CD4-positive, alpha-beta T cell treated with Interleukin-17A for 1 hour (primary cell): ENCODE measurements around the gene PDYN.

Experiments
- DNase-seq: peaks from one replicate; pipeline ENCODE4 v3.0.0-alpha.2; 2020

The PDYN gene

GRCh38 chr20:1949347-1950100 lies 44.3 kb downstream of the PDYN start:
- no peak for DNase-seq

DNA sequence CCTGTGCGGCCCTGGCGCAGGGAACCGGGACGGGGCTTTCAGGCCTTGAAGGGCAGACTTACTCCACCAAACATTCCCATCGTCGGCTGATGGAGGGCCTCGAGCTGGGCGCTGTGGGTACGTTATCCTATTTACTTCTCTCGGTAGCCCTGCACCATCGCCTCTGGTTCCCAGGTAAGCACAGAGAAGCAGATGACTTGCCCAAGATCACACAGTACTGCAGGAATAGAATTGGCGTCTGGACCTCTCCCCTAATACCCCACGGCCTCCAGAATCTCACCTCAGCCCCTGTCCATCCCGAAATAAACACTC lies 46.4 kb downstream of the PDYN start:
- DNase-seq, result no peak

GRCh38 chr20:1946762-1947534 lies 46.9 kb downstream of the PDYN start:
- peak; percentile 33 for DNase-seq

- DNase-seq, result no peak
These were observed 47.5 kb downstream of the PDYN start for GRCh38 chr20:1946442-1946761.

- DNase-seq, result no peak
These were observed 48.2 kb downstream of the PDYN start for GRCh38 chr20:1945660-1946059.

DNA sequence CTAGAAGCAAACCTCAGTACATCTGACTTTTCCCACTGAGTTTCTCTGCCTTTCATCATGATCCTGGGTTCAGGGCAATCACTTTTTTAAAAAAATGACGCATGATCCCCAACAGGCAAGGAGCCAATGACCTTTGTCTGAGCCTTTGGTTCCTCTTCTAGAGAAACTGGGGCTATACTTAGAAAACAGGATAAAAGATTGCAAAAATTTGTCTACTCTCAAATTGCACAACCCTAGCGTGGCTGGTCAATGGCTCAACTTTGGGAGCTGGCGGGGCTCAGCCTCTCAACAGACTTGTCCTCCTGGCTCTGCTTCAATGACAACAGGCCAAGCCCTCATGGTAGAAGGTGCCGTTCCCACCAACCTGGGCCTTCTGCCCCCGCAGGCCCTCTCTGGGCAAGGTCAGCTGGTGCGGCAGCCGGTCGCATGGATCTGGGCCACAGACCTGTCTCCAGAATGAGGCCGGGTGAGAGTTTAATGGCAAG lies 48.7 kb downstream of the PDYN start:
- DNase-seq, result peak; percentile 26

- DNase-seq, result no peak
These were observed 49.3 kb downstream of the PDYN start for GRCh38 chr20:1944345-1945091.

DNA sequence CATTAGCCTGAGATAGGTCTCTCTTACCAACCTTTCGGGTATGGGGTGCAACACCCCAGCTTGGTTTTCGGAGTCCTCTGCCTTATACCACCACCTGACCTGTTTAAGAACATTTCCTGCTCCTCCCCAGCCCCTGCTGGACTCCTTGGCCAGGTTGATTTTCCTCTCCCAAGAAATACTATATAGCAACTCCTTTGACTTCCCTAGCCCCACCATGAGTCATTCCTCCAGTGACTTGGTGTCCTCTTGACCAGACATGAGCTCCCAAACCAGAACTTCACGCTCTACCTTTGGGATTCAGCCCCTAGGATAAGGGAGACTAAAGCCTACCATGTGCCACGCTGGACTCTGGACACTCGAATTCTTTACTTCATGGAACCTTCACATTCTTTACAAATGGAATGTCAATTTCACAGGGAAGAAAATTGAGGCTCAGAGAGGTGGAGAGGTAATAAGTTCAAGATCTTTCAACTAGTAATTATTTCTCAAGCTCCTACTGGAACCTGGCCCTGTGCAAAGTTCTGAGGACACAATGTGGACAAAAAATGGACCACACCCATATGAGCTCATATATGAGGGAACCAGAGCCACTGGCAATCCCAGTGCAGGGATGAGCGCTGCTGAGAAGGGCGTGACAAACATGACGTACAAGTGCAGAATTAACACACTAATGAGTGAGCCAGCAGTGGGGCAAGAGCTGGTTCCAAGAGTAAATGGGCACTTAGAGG lies 50.4 kb downstream of the PDYN start:
- no peak for DNase-seq

DNA sequence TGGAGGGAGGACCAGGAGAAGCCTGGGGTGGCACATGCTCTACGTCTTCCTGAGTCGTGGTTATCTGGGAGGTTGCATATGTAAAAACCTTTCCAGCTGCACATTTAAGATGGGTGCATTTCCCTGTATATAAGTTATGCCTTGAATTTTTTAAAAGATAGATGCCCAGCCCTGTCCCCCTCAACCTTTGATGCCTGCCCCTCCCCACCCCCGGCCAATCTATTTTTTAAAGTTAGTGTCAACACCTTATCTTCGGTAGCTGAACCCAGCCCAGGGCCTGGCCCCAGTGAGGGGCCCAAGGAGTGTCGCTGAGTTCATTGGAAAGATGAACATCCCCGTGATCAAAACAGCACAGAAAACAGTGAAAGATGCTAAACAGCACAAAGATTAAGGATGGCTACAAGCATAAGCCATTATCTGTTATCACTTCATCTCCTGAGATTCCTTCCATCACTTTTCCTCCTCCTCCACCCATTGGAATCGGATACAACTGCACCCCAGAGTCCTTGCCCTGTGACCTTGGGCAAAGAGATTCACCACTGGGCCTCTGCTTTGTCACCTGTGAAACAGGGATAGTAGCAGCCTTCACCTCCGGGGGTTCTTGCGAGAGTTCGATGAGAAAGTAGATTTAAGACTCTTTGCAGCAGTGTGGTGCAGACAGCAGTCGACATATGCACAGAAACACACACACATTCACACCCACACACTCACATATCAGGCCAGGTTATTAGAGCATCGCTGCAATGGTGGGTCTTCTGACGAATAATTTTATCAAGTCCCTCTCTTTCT lies 51.2 kb downstream of the PDYN start:
- DNase-seq, result no peak

GRCh38 chr20:1942061-1942460 lies 51.8 kb downstream of the PDYN start:
- no peak for DNase-seq

DNA sequence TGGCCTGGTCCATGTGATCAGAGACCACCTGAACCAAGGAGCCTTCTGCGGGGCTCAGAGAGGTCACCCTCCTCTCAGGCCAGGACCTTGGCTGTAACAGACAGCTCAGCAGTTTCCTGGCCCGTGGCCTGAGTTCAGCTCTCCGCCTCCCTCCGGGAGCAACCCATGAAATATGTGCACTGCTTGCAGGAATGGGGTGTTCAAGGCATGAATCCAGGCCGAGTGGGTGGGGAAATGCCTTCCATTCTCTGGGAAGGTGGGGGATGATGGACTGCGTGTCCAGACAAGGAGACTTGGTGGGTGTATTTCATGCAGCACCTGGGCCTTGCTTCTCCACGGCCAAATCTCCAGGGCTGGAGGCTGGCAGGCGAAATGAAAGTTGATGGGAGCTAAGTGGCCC lies 52.6 kb downstream of the PDYN start:
- no peak for DNase-seq

DNA sequence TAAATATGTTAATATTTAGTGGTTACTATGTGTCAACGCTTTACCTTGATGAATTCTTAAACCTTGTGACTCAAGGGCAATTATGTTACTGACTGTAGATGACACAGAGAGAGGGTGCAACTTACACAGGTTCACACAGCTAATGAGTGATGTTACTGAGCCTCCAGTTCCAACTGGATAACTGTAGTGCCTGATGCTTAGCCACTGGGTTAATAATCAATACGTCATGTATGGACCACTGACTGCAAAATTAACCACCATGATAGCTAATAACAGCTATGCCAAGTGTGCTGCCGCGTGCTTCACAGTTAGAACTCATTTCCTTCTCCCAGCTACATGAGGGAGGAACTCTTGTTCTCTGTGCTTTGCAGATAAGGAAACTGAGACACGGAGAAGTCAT lies 53.3 kb downstream of the PDYN start:
- no peak for DNase-seq

DNA sequence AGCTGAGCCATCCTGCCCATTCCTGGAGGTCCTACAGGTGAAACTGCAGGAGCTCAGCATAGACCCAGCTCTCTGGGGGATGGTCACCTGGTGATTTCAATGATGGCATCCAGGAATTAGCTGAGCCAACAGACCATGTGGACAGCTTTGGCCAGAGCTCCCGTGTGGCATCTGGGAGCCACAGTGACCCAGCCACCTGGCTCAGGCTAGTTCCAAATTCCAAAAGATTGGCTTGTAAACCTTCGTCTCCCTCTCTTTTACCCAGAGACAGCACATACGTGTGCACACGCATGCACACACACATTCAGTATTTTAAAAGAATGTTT lies 54.6 kb downstream of the PDYN start:
- DNase-seq, result no peak

- no peak for DNase-seq
These were observed 55.2 kb downstream of the PDYN start for GRCh38 chr20:1938464-1939269.

DNA sequence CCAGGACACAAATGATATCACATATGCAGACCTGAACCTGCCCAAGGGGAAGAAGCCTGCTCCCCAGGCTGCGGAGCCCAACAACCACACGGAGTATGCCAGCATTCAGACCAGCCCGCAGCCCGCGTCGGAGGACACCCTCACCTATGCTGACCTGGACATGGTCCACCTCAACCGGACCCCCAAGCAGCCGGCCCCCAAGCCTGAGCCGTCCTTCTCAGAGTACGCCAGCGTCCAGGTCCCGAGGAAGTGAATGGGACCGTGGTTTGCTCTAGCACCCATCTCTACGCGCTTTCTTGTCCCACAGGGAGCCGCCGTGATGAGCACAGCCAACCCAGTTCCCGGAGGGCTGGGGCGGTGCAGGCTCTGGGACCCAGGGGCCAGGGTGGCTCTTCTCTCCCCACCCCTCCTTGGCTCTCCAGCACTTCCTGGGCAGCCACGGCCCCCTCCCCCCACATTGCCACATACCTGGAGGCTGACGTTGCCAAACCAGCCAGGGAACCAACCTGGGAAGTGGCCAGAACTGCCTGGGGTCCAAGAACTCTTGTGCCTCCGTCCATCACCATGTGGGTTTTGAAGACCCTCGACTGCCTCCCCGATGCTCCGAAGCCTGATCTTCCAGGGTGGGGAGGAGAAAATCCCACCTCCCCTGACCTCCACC lies 56.4 kb downstream of the PDYN start:
- no peak for DNase-seq

DNA sequence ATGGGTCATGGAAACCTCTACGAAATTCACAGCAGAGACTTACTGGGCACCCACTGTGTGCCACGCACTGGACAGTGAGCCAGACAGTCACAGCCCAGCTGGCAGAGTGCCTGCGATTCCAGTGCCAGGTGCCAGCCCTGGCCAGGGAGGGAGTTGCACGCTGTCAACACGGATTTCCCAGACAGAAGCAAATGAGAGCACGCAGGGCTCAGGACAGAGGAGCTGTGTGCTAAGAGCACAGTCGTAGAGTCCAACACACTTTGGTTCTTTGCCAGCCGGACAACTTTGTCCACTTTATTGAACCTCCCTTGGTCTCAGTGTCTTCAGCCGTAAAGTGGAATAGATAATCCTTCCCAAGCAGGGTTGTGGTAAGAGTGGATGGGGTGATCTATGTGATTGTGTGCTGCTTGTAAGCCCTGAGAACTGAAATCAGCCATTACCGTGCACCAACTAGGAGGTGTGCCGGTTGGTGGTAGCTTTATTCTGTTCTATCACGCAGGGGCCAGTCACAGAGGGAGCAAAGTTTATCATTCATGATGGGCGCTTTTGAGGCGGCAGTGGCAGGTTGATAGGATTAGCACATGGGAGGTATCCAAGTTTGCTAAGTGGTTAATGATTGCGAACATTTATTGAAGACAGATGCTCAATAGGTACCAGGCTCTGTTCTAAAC lies 58.0 kb downstream of the PDYN start:
- DNase-seq, result no peak

DNA sequence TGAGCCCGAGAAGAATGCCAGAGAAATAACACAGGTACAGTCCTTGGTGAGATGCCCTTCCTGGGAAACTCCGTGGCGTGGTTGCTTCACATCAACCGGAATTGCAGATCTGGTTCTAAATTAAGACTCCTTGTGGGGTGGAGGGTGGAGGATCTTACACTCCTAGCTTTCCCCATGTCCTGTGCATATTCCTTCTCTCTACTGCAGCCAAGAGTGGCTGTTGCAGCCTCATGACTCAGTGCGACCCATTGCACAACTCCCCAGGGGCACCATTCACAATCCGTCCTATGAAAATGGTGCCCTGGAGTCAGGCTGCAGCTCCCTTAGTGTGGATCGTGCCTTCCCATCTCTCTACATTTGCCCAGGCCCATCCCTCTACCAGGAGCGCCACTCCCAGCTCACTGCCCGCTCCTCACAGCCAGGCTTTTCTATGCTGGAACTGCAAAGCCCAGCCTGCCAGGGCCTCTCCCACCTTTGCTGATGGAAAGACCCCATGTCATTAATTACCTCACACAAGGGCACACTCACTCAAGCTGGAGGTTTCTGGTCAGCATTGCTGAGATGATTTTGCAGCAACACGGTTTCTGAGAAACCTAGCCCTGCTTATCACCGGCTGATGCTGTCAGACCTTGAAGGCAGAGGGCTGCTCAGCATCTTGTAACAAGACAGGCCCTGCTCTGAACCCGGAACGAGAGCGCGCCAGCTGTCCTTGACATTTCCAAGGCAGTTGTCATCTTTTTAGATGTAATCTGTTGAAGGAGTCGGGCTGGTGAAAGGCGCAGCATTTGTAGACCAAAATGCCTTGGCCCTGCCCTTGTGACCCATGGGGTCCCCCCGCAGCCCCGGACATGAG lies 58.9 kb downstream of the PDYN start:
- no peak for DNase-seq

DNA sequence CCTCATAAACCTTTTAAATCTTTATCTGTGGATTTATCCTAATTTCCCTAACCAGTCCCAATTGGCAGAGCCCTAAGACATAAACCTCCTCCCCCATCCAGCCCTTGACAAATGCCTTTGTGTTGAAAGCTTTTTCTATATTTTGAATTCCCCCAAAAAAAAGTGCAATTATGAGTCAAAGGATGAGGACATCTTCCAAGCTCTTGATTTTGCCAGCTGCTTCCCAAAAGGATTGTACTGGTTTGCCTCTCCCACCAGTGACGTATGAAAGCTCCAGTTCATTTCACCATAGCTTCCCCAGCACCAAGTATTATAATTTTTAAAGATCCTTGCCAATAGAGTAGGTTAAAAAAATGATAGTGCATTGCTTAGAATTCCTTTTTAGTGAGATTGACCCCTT lies 59.7 kb downstream of the PDYN start:
- no peak for DNase-seq

- no peak for DNase-seq
These were observed 60.4 kb downstream of the PDYN start for GRCh38 chr20:1933465-1933870.

DNA sequence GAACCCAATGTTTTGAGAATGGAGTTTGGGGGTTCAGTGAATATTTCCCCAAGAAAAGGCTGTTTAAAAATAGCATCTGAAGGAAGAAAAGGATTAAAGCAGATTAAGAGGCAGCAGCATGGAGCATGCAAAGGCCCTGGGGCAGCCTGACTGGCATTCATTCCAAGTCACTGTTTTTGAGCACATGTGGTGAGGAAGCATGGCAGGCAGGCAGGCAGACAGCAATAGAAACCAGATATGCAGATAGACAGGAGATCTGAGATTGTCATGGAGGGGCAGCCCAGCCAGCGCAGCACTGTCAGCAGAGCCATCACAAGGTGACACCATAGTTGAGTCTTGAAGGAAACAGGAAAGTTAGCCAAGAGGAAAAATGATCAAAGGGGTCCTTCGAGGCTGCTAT lies 60.9 kb downstream of the PDYN start:
- DNase-seq, result no peak
